Esophagus muscularis mucosa (tissue), 4 donors: ENCODE data around the gene ZMYND10. TPM values are rescaled to one million over a fixed set of nuclear protein-coding genes. Genes with fewer than 3 reads are reported as not detected.
A peak's percentile ranks its signal among the peaks of the same experiment; 100 is the strongest.

ENCODE experiments used
- DNase-seq: peaks from one replicate; pipeline ENCODE4 v3.0.0-alpha.2; 2017; ENCODE audit errors: extremely low spot score
- H3K27ac ChIP-seq, 4 donors: fragments of 200-600 bp; sonication (generic); replicated peaks in 1 of 4; 1 replicate in 3 of 4; 2 replicates in 1 of 4; pipeline ENCODE4 v1.5.1; 2016 to 2019; ENCODE audit warnings: mild to moderate bottlenecking in 1 of 4
- H3K27me3 ChIP-seq, 4 donors: fragments of 200-600 bp; sonication (generic); one replicate each; pipeline versions ENCODE4 v1.5.1 to v1.6.0; 2016 to 2019
- H3K36me3 ChIP-seq, 4 donors: fragments of 200-600 bp; sonication (generic); one replicate each; pipeline ENCODE4 v1.5.1; 2016 to 2019
- H3K4me1 ChIP-seq, 4 donors: fragments of 200-600 bp; sonication (generic); one replicate each; pipeline ENCODE4 v1.5.1; 2016 to 2019
- H3K4me3 ChIP-seq, 4 donors: fragments of 200-600 bp; sonication (generic); 1 replicate in 2 of 4; 2 replicates in 2 of 4; pipeline ENCODE4 v1.5.1; 2016 to 2019; ENCODE audit warnings: mild to moderate bottlenecking in 4 of 4, moderate library complexity in 1 of 4
- H3K9me3 ChIP-seq, 4 donors: fragments of 200-600 bp; sonication (generic); 1 replicate in 3 of 4; 2 replicates in 1 of 4; pipeline ENCODE4 v1.5.1; 2016 to 2019
- CTCF ChIP-seq, 3 experiments: fragments of 200-600 bp in 2 of 3; fragments of 450-650 bp in 1 of 3; sonication (generic) in 2 of 3; IDR thresholded peaks; one replicate each; pipeline ENCODE4 v1.5.1; 2017 to 2019; ENCODE audit warnings: antibody characterized with exemption in 3 of 3, mild to moderate bottlenecking in 2 of 3, moderate library complexity in 1 of 3
- EP300 ChIP-seq: sonication (generic); formaldehyde crosslinking; IDR thresholded peaks from one replicate; pipeline ENCODE4 v1.6.1; 2017; ENCODE audit warnings: antibody characterized with exemption
- POLR2A ChIP-seq: fragments of 450-650 bp; IDR thresholded peaks from one replicate; pipeline ENCODE4 v1.6.1; 2017; ENCODE audit warnings: antibody characterized with exemption, moderate library complexity, mild to moderate bottlenecking, low read depth
- POLR2AphosphoS5 ChIP-seq, 2 donors: sonication (generic); formaldehyde crosslinking; IDR thresholded peaks; one replicate each; pipeline ENCODE4 v1.6.1; 2017; ENCODE audit warnings: antibody characterized with exemption in 2 of 2
- WGBS: methylation state at CpG from one replicate; pipeline ENCODE4 v1.1.5; 2018; 5-methylcytosine and 5-hydroxymethylcytosine counted together
- intact Hi-C: fragments of 100-400 bp; cut with DNase I; formaldehyde crosslinking; loops from one replicate; pipeline ENCODE4 v1.15.1; 2023
- total RNA-seq, 4 donors: library from RNA; depleted of rRNA; stranded (reverse); fragments of >200 nt; gene quantifications; one replicate each; pipeline versions ENCODE4 v1.1.0 to v1.2.1, GENCODE V29; 2016

Gene ZMYND10
- total RNA-seq, 4 donors from 2014 or later: 0.50 to 0.57 (median 0.52) TPM; not detected in 1

GRCh38 chr3:50354186-50354764, 8.7 kb upstream of the ZMYND10 start:
- Histone ChIP-seq H3K27ac (no peak overlapping the region), H3K36me3 (peaks cover 14 to 58% (median 38%) of the 10 kb centered on the region in 4 donors), H3K4me1 (peaks cover 57 to 83% (median 65%) of the 10 kb centered on the region in 4 donors), H3K9me3 (no peaks in the 10 kb centered on the region), H3K27me3 (no peaks in the 10 kb centered on the region), H3K4me3 (no peak overlapping the region)
- TF ChIP-seq EP300 (no peak), POLR2AphosphoS5 (IDR thresholded peaks at IDR 0.05) (no peak), CTCF (IDR thresholded peaks at IDR 0.05) (no peak), POLR2A (no peak)
- DNase-seq: no peak
- 77% methylated on average over 5 of the region's 5 CpGs for WGBS
- intact Hi-C loops: no loop called here

- Histone ChIP-seq H3K4me1 (peaks cover 58 to 85% (median 68%) of the 10 kb centered on the region in 4 donors), H3K4me3 (no peak overlapping the region), H3K27ac (no peak overlapping the region), H3K9me3 (no peaks in the 10 kb centered on the region), H3K36me3 (peaks cover 14 to 66% (median 41%) of the 10 kb centered on the region in 4 donors), H3K27me3 (no peaks in the 10 kb centered on the region)
- WGBS: 82% methylated on average over 5 of the region's 12 CpGs
- DNase-seq: no peak
- TF ChIP-seq POLR2AphosphoS5 (IDR thresholded peaks at IDR 0.05) (no peak), CTCF (IDR thresholded peaks at IDR 0.05) (no peak), EP300 (no peak), POLR2A (no peak)
- intact Hi-C loops: no loop called here
These were observed 7.9 kb upstream of the ZMYND10 start for GRCh38 chr3:50353245-50354004.

- Histone ChIP-seq H3K4me3 (no peak overlapping the region), H3K9me3 (no peaks in the 10 kb centered on the region), H3K4me1 (peaks cover 51 to 83% (median 63%) of the 10 kb centered on the region in 4 donors), H3K27ac (no peak overlapping the region), H3K36me3 (peaks cover 14 to 66% (median 46%) of the 10 kb centered on the region in 4 donors), H3K27me3 (no peaks in the 10 kb centered on the region)
- no peak for DNase-seq
- TF ChIP-seq CTCF (IDR thresholded peaks at IDR 0.05) (no peak), POLR2AphosphoS5 (IDR thresholded peaks at IDR 0.05) (no peak), POLR2A (no peak), EP300 (no peak)
- 21% methylated on average over 2 of the region's 2 CpGs for WGBS
- intact Hi-C loops: no loop called here
These were observed 7.2 kb upstream of the ZMYND10 start for GRCh38 chr3:50352781-50353180.

GRCh38 chr3:50351323-50351697, 5.8 kb upstream of the ZMYND10 start:
- DNase-seq: no peak
- Histone ChIP-seq H3K27me3 (no peaks in the 10 kb centered on the region), H3K9me3 (no peaks in the 10 kb centered on the region), H3K36me3 (peaks cover 14 to 57% (median 48%) of the 10 kb centered on the region in 4 donors), H3K27ac (peak overlapping the region; percentile 87 to 96 (median 91)), H3K4me1 (peaks cover 46 to 74% (median 56%) of the 10 kb centered on the region in 4 donors), H3K4me3 (peak overlapping the region; percentile 71 to 97 (median 74))
- intact Hi-C loops: no loop called here
- WGBS: 53% methylated on average over 11 of the region's 11 CpGs
- TF ChIP-seq EP300: no peak
- TF ChIP-seq CTCF (IDR thresholded peaks at IDR 0.05): no peak
- TF ChIP-seq POLR2A: no peak
- TF ChIP-seq POLR2AphosphoS5 (IDR thresholded peaks at IDR 0.05): no peak
